GM18909 (cell line): ENCODE results near the gene SUFU.
"Not testable (repeated sequence)": the region's sequence is repeated elsewhere in the genome, so short reads cannot be mapped to it uniquely, and the experiment has no call there.

Source experiments
- ATAC-seq: cut with Tn5 transposase; IDR thresholded peaks from one replicate; pipeline ENCODE4 v1.9.1; 2021; ENCODE audit warnings: mild to moderate bottlenecking; ENCODE audit not compliant: unreplicated experiment, poor library complexity

The SUFU gene

DNA sequence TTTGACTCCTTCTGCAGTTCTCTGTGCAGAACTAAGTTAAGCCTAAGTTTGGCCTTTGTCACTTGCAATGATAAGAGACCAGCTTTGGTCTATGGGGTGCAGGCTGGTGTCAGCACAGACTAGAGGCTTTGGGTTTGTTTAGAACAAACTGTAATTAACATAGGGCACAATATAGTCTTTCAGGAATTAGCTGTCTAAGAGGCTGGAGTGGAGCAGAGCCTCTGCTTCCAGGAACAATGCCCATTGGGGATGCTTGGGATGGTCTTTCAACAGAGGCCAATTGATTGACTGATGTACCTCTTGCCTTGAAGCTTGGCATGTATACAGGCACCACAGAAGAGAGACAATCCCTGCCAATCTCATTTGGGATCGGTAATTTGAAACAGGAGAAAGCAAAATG lies 4.7 kb downstream of the SUFU start:
- no peak for ATAC-seq

DNA sequence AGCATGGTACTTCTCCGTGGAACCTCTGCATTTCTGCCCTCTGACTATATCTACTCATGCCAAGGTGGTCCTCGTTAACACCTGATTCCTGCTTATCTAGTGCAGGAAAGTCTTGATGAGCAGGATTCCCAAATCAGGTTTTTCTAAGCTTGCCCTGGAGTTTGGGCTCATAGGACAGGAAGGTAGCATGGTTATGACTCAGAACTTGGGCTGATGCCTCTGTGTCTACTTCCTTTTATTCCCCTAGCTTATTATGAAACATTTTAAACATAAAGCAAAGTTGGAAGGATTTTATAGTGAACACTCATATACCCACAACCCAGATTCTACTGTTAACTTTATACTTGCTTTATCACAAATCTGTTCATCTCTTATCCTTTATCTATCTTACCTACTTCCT lies 5.6 kb downstream of the SUFU start:
- ATAC-seq, result no peak

GRCh38 chr10:102511583-102512274 lies 8.0 kb downstream of the SUFU start:
- peak; percentile 67 for ATAC-seq

DNA sequence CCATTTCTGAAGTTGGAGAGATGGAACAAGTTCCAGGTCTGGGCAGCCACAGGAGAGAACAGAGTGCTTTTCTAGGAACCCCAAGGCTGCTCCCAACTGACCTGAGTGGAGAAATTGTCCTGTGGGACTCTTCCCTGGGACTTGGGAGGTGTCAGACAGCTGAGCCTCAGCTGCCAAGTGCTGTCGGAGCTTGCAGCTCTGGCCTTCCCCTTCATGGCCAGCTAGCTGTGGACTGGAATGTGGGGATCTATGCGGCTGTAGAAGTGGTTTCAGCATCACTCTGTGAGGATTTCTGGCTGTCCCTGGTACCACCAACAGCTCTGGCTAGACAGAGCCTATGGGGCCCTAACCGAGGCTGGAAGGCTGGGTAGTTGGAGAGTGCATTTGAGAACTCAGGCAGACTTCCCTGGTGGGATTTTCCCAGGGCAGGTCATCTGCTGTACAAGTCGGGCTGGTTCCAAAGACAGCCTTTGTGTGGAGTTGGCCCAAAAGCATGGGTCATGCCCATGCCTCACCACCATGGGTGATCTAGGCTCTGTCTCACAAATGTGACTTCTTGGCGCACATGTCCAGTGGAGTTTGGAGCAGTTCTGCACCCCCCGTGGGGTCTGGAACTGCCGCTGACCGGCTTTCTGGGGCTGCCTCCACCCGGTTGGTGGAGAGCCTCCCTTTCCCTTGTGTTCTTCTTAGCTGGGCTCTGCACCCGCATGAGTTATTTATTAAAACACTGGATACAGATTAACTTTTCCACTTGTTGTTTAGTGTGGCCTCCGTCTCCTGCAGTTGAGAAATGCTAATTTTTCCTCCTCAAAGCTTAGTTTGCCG lies 10.9 kb downstream of the SUFU start:
- ATAC-seq, result no peak

DNA sequence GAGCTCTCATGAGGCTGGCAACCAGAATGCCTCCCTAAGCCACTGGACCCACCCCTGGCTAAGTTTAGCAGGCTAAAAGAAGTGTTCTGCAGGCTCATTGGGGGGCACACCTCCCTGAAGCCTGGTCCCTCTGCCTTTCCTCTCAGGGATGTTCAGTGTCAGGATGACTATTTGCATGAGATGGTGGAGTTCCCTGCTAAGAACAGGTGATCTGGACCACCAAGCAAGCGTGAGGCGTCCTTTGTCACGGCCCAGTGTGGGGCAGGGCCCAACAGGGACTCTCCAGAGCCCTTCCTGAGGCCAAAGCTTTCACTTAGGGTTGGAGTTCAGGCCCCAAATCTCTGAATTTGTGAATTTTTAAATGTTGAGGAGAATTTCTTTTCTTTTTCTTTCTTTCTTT lies 12.0 kb downstream of the SUFU start:
- ATAC-seq, result no peak

- no peak for ATAC-seq
Measured at GRCh38 chr10:102517553-102517952, 13.8 kb downstream of the SUFU start.

DNA sequence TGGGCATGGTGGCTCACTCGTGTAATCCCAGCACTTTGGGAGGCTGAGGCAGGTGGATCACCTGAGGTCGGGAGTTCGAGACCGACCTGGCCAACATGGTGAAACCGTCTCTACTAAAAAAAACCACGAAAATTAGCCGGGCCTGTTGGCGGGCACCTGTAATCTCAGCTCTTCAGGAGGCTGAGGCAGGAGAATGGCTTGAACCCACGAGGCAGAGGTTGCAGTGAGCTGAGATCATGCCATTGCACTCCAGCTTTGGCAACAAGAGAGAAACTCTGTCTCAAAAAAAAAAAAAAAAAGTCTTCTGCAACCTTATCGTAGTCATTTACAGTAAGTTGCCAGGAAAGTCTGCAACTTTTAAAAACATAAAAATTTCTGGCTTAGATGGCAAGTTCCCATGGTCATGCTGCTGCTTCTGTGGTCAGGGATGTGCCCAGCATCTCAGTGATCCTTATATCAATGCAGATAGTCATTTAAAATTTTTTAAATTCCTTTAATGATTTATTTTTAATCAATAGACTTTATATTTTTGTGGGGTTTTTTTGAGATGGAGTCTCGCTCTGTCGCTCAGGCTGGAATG lies 15.6 kb downstream of the SUFU start:
- ATAC-seq, result no peak

DNA sequence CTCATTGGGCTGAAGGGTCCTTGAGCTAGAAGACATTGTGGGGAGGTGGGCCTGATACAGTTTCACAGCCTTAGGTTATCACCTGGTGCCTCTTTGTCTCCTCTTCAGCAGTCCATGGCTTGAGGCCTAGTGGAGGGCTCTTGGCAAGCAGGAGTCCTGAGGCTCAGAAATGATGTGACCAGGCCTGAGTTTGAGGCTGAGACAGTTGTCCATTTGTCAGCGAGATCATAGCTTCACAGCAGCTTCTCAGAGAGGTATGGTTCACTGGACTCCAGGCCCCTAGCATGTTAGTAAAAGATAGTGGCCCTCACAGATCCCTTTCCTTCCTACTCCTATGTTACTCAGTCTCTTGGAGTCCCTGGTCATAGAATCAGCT lies 19.1 kb downstream of the SUFU start:
- ATAC-seq, result no peak

DNA sequence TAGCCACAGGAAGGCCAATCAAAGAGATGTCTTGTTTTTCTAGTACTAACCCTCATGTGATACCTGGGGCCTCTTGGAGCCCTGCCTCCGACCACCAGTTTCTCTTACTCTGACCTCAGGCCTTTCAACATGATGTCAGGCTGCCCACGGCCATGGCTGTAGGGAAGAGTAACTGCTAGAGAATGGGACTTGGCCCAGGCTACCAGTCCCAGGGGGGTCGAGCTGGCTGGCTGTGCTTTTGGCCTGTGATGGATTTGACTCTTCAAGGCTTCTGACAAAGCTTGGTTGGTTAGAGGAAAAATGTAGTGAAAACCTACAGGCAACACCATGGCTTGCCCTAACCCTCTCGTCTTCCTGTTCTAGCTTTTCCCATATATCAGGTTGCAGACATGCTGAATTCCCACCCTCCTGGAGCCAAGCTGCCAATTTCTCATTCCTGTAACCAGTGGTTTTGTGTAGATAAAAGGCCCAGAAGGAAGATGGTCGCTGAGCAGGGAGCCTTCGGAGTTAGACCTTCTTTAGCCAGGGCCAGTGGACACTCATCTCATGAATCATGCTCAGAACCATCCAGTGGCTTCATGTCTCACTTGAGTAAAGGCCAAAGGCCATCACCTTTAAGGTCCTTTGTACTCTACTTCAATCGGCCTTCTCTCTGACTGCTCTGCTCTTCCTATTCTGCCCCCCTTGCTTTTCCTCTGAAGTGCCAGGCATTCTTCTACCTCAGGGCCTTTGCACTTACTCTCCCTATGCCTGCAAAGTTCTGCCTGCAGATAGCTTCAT lies 19.7 kb downstream of the SUFU start:
- no peak for ATAC-seq

- ATAC-seq, result no peak
Measured at GRCh38 chr10:102524746-102525145, 21.0 kb downstream of the SUFU start.

DNA sequence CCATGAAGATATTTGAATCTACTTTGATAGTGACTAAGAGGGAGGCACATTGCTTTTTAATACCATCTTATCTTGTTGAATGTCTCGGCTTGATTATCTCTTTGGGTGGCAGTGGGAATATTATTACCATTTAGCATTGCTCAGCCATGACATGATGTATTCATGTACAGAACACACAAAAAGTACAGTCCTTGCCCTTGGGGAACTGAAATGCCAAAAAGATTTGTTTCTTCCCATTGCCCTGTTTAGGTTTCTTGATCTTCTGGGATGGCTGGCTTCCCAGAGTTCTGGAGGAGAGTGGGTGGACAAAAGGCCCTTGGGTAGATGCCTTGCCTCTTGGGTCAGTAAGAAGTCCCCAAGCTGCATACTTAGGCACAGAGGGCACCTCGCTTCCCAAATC lies 23.8 kb downstream of the SUFU start:
- ATAC-seq, result no peak

DNA sequence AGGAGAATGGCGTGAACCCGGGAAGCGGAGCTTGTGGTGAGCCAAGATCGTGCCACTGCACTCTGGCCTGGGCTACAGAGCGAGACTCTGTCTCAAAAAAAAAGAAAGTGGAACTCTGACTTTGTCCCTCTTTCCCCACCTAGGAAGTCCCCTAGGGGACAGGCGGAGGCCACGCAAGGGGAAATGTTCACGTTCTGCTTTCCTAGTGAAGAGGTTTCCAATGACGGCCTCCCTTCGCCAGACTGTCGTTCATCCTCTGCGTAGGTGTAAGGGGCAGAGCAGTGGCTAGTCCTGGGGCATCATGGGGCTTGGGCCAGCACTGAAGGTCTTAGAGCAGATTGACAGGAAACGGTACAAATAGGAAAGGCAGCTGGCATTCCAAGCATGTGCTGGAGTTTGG lies 30.6 kb downstream of the SUFU start:
- no peak for ATAC-seq

DNA sequence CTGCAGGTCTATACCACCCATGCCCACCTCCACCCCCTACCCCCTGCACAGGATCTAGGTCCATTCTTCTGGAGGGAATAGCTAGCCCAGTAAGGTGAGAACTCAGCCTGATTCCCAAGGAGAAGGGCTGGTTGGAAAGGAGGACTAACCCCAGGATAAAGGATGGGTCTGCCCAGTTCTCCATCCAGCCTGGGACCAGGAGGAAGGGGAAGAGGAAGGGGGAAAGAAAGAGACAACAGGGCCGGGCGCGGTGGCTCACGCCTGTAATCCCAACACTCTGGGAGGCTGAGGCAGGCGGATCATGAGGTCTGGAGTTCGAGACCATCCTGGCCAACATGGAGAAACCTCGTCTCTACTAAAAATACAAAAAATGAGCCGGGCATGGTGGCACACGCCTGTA lies 31.2 kb downstream of the SUFU start:
- ATAC-seq, result not testable (repeated sequence)

DNA sequence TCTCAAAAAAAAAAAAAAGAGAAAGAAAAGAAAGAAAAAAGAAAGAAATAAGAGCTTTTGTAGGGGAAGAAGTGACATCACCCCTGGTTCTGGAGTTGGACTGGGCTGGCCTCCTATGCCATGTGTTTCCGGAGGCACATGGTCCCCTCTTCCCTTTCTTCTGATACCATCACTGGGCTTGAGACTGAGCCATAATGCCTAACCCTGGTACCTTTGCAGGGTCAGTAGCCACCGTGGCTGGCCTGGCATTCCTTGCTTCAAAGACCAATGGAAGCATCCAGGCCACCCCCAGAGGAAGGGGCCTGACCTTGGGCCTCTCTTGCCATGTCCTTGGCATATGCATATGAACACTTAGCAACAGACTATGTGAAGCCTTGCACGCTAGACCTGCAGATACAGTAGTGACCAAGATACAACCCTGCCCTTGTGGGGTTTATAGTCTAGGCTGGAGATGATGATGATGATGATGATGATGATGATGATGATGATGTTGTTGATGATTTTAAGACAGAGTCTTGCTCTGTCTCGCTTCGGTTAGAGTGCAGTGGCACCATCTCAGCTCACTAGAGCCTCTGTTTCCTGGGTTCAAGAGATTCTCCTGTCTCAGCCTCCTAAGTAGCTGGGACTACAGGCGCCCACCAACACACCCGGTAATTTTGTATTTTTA lies 31.8 kb downstream of the SUFU start:
- ATAC-seq, result no peak

DNA sequence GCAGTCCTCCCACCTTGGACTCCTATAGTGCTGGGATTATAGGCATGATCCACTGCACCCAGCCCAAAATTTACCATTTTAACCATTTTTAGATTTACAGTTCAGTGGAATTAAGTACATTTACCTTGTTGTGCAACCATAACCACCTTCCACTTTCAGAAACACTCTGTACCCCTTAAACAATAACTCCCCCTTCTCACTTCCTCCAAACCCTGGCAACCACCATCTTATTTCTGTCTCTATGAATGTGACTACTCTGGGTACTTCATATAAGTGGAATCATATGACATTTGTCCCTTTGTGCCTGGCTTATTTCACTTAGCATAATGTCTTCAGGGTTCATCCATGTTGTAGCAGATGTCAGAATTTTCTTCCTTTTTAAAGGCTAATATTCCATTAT lies 33.6 kb downstream of the SUFU start:
- peak; percentile 48 for ATAC-seq

DNA sequence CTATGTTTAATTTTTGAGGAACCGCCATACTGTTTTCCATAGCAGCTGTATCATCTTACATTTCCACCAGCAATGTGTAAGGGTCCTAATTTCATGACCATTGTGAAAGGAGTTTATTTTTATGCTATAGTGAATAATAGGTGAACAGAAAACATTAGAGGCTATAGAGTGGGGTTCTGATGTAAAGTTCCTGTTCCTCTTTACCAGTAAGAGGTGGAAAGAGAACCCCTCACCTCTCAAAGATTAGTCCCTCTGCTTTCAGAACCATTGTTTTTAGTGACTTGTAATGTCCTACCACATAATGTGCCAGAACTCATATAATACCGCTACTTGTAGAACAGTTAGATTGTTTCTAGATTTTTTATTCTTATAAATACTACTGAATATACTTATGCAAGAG lies 34.2 kb downstream of the SUFU start:
- no peak for ATAC-seq

- no peak for ATAC-seq
Measured at GRCh38 chr10:102538811-102539210, 35.0 kb downstream of the SUFU start.

- peak; percentile 65 for ATAC-seq
Measured at GRCh38 chr10:102540023-102540422, 36.3 kb downstream of the SUFU start.

GRCh38 chr10:102542800-102543418 lies 39.1 kb downstream of the SUFU start:
- no peak for ATAC-seq
